Measurements from ENCODE around the gene SNCB.

SNCB gene

GRCh38 chr5:176629853-176630680 lies at the start of gene SNCB, which contains the start of gene EIF4E1B:
TSS of gene SNCB (minus strand) at chr5:176630534. CDS start at chr5:176629654, 880 bp downstream.
TSS of gene EIF4E1B (plus strand) at chr5:176630675. CDS start at chr5:176642788, 12,113 bp downstream.
- Mint-ChIP-seq H3K27me3 (ENCODE audit: low read depth) (peaks cover 79% of the 10 kb centered on the region), H3K4me1 (ENCODE audit: low read depth) (peaks cover 9% of the 10 kb centered on the region), H3K9me3 (no peaks in the 10 kb centered on the region), H3K36me3 (ENCODE audit: low read depth) (no peaks in the 10 kb centered on the region), H3K4me3 (peak within 1 kb of the TSS; percentile 60), H3K27ac (no peak within 1 kb of the TSS)
- DNase-seq (ENCODE audit: low spot score), result peak; percentile 56

DNA sequence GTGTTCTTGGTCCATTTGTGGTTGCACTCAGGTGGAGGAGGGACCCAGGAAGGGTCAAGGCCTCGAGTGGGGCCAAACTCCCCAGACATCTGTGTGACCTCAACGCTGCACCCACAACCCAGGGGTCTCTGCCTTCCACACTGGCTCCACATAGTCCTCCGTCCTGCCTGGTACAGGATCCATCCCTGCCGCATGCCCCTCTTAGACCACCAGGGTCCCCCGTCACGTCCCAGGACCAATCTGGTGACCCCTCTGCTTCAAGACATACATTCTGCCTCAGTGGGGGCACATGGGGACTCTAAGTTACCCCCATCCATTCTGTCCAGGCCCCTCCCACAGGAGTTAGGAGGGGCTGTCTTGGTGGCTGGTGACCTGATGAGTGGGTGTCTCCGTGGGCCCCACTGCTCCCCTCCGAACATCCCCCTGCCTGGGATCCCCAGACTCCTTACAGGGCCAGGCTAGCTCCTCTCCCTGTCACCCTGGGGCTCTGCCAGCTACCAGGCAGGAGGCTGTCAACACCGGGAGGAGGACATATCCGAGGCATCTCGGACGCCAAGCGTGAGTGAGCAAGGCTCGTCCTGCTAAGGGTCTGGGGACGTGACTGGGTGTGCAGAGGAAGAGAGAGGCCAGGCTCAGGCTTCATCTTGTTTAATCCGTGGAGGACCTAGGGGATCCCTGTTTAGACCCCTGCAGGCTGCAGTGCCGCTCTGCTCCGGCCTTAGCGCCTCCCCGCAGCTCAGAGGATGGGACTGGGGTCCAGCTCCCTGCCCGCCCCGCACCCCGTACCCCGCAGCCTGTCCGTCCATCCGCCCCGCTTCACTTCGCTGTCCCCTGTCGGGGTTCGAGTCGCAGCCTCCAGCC lies 49.3 kb upstream of the SNCB start:
- H3K27me3 Mint-ChIP-seq (ENCODE audit: low read depth), result peaks cover 46% of the 10 kb centered on the region
- H3K36me3 Mint-ChIP-seq (ENCODE audit: low read depth), result no peaks in the 10 kb centered on the region
- H3K27ac Mint-ChIP-seq, result no peak overlapping the region
- H3K4me3 Mint-ChIP-seq, result no peak overlapping the region
- no peaks in the 10 kb centered on the region for H3K9me3 Mint-ChIP-seq
- H3K4me1 Mint-ChIP-seq (ENCODE audit: low read depth), result no peaks in the 10 kb centered on the region
- no peak for DNase-seq (ENCODE audit: low spot score)

DNA sequence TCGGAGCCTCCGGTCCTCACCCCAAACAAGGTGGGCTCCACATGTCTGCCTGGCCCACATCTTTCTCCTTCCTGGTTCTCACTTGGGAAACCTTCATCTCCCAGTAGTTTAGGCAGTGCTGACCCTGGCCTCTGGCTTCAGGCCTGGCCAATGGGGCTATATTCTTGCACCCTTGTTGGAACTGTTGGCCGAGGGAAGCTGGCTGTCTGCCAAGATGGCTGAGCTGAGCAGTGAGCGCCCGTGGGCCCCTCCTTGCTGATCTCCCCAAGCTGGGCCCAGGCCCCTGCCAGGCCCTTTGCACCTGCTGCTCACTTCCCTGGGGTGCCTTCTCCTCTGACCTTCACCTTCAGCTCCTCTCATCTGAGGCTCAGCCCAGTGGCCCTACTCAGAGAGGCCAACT lies 48.2 kb upstream of the SNCB start:
- no peak overlapping the region for H3K4me3 Mint-ChIP-seq
- H3K27me3 Mint-ChIP-seq (ENCODE audit: low read depth), result peaks cover 42% of the 10 kb centered on the region
- no peaks in the 10 kb centered on the region for H3K9me3 Mint-ChIP-seq
- no peak for DNase-seq (ENCODE audit: low spot score)
- no peak overlapping the region for H3K27ac Mint-ChIP-seq
- no peaks in the 10 kb centered on the region for H3K36me3 Mint-ChIP-seq (ENCODE audit: low read depth)
- H3K4me1 Mint-ChIP-seq (ENCODE audit: low read depth), result no peaks in the 10 kb centered on the region

DNA sequence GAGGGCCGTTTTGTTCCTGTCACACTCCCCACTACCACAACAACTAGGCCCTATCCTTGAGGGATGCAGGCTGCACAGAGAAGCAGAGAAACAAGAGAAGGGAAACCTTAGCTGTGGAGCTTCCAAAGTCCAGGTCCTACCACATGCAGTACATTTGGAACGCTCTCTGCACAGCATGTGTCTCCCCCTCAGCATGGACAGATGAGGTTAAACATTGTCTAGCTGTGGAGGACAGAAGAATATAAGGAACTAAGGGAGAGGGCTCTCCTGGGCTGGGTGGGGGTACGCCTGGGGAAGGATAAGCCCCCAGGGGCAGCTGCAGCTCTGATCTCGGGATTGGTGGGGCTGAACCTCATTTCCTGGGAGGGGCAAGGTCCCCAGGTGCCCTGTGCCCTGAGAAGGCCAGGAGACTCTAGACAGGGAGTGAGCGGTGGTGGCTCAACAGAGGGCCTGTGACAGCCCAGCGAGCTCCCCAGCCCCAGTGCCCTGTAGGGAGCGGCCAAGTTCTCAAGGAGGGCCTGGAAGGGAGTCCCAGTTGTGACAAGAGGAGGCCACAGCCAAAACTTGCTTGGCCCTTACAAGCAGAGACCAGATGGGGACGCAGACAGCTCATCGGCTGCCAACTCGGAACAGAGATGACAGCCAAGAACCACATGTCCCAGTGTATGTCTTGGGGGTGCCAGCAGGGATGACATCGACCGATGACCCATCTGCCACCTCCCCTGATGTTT lies 47.0 kb upstream of the SNCB start:
- Mint-ChIP-seq H3K4me1 (ENCODE audit: low read depth) (no peaks in the 10 kb centered on the region), H3K27ac (no peak overlapping the region), H3K9me3 (no peaks in the 10 kb centered on the region), H3K36me3 (ENCODE audit: low read depth) (no peaks in the 10 kb centered on the region), H3K4me3 (no peak overlapping the region), H3K27me3 (ENCODE audit: low read depth) (peaks cover 38% of the 10 kb centered on the region)
- no peak for DNase-seq (ENCODE audit: low spot score)

GRCh38 chr5:176676361-176676824 lies 46.1 kb upstream of the SNCB start:
- DNase-seq (ENCODE audit: low spot score), result no peak
- Mint-ChIP-seq H3K9me3 (no peaks in the 10 kb centered on the region), H3K27me3 (ENCODE audit: low read depth) (peaks cover 28% of the 10 kb centered on the region), H3K4me1 (ENCODE audit: low read depth) (no peaks in the 10 kb centered on the region), H3K36me3 (ENCODE audit: low read depth) (no peaks in the 10 kb centered on the region), H3K27ac (no peak overlapping the region), H3K4me3 (no peak overlapping the region)

DNA sequence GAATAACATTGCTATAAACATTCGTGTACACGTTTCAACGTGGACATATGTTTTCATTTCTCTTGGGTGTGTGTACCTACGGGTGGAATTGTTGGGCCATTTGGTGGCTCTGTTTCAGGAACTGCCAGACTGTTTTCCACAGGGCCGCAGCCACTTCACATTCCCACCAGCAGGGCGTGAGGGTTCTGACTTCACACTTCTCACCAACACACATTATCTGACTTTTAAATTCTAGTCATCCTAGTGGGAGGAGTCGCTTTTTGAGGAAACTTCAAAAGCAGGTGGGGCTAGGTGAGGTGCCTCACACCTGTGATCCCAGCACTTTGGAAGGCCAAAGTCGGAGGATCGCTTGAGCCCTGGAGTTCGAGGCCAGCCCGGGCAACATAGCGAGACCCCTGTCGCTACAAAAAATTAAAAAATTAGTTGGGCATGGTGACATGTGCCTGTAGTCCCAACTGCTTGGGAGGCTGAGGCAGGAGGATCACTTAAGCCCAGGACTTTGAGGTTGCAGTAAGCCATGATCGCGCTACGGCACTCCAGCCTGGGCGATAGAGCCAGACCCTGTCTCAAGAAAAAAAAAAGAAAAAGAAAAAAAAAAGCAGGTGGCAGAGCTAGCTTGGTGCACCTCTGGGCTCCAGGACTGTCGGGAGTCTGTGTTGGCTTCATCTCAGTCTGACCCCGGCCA lies 45.5 kb upstream of the SNCB start:
- H3K4me3 Mint-ChIP-seq, result no peak overlapping the region
- no peak overlapping the region for H3K27ac Mint-ChIP-seq
- no peak for DNase-seq (ENCODE audit: low spot score)
- H3K4me1 Mint-ChIP-seq (ENCODE audit: low read depth), result no peaks in the 10 kb centered on the region
- peaks cover 24% of the 10 kb centered on the region for H3K27me3 Mint-ChIP-seq (ENCODE audit: low read depth)
- no peaks in the 10 kb centered on the region for H3K36me3 Mint-ChIP-seq (ENCODE audit: low read depth)
- H3K9me3 Mint-ChIP-seq, result no peaks in the 10 kb centered on the region

DNA sequence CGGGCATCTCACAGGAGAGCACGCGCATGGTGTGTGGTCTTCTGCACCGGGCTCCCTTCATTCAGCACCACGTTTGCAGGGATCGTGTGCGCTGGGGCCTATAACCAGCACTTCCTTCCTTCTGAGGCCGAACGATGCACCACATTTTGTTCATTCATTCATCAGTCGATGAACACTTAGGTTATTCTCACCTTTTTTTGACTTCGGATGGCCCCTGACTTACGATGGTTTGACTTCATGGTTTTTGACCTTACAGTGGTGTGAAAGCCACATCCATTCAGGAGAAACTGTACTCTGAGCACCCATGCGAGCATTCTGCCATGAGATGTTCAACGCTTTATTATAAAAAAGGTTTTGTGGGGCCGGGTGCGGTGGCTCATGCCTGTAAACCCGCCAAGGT lies 44.5 kb upstream of the SNCB start:
- H3K9me3 Mint-ChIP-seq, result no peaks in the 10 kb centered on the region
- H3K36me3 Mint-ChIP-seq (ENCODE audit: low read depth), result no peaks in the 10 kb centered on the region
- no peak overlapping the region for H3K27ac Mint-ChIP-seq
- no peak overlapping the region for H3K4me3 Mint-ChIP-seq
- H3K4me1 Mint-ChIP-seq (ENCODE audit: low read depth), result no peaks in the 10 kb centered on the region
- DNase-seq (ENCODE audit: low spot score), result no peak
- peaks cover 19% of the 10 kb centered on the region for H3K27me3 Mint-ChIP-seq (ENCODE audit: low read depth)

DNA sequence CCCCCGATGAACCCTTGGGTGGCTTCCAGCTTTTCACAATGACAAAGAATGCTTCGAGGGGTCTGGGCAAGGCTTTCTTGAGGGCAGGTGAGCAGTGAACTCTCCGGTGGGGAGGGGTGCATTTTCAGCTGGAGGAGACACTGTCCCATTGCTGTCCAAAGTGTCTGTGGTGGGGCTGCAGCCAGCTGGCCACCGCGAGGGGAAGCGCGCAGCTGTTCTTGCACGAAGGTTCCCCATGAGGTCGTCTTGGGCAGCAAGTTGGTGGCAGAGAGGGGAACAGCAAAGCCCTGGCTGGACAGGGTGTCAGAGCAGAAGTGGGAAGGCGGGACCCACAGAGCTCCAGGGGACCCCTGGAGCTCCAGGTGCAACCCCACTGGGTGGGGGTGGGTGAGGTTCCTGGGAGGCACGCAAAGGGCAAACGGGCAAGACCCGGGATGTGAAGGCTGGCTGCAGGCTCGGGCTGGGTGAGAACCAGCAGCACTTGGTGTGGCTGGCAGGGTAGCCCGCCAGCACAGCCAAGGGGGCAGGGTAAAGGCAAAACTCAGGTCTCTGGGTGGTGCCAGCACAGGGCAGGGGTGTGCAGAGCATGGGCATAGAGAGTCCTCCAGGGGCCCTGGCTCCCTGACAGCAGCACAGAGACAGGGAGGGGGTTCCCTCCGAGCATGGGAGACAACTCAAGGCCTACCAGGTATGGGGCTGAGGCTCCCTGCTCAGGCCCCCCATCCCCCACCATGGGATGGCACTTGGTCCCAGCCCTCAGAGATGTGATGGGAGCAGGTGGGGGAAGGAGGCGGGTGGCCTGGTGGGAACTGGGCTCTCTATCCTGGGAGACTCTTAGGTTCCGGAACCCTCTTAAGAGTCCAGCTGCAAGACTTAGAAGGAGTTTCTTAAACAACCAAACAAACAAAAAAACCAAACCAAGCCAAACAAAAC lies 43.6 kb upstream of the SNCB start:
- no peak for DNase-seq (ENCODE audit: low spot score)
- peaks cover 10% of the 10 kb centered on the region for H3K27me3 Mint-ChIP-seq (ENCODE audit: low read depth)

GRCh38 chr5:176671890-176672747 lies 41.8 kb upstream of the SNCB start:
- no peaks in the 10 kb centered on the region for H3K9me3 Mint-ChIP-seq
- no peaks in the 10 kb centered on the region for H3K4me1 Mint-ChIP-seq (ENCODE audit: low read depth)
- H3K27ac Mint-ChIP-seq, result no peak overlapping the region
- H3K36me3 Mint-ChIP-seq (ENCODE audit: low read depth), result no peaks in the 10 kb centered on the region
- no peak for DNase-seq (ENCODE audit: low spot score)
- H3K4me3 Mint-ChIP-seq, result no peak overlapping the region
- H3K27me3 Mint-ChIP-seq (ENCODE audit: low read depth), result peaks cover 4% of the 10 kb centered on the region

More for the DNA sequence above, 43.6 kb upstream of the SNCB start:
- Mint-ChIP-seq H3K4me3 (no peak overlapping the region), H3K27ac (no peak overlapping the region), H3K36me3 (ENCODE audit: low read depth) (no peaks in the 10 kb centered on the region), H3K4me1 (ENCODE audit: low read depth) (no peaks in the 10 kb centered on the region), H3K9me3 (no peaks in the 10 kb centered on the region)

DNA sequence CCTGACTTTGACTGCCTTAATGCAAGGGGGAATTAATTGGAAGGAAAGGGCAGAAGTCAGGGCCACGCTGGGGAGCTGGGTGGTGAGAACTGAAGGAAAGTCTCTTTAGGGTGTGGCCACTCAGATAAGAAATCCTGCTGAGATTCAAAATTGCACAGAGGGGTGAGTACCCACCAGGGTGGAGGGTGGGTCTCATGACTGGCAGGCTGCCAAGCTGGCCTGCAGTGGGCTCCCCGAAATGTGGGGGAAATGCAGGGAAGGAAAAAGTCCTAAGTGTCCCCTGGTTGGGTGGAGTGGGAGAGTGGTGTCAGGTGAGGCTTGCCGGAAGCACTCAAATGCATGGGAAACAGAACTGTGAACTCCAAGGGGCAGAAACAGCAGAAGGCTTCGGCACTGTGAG lies 41.1 kb upstream of the SNCB start:
- Mint-ChIP-seq H3K4me3 (no peak overlapping the region), H3K4me1 (ENCODE audit: low read depth) (no peaks in the 10 kb centered on the region), H3K36me3 (ENCODE audit: low read depth) (no peaks in the 10 kb centered on the region), H3K27ac (no peak overlapping the region), H3K27me3 (ENCODE audit: low read depth) (peaks cover 4% of the 10 kb centered on the region), H3K9me3 (no peaks in the 10 kb centered on the region)
- no peak for DNase-seq (ENCODE audit: low spot score)

DNA sequence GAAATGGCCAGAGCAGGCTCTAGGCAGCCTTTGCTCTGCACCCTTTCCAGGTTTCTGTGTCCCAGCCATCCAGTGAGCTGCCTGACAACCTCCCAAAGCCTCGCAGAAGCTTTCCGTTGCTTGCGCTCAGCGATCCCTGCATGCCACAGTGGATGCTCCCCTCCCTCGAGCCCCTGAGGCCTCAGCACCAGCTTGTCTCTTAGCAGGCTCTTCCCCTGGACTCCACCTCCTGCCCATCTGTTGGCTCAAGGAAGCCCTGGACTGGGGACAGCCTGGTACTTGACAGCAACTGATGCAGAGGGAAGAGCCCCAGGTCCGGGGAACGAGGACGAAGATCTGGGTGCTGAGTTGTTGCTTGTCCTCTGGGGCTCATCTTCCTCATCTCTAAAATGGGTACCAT lies 40.1 kb upstream of the SNCB start:
- no peak for DNase-seq (ENCODE audit: low spot score)
- Mint-ChIP-seq H3K9me3 (no peaks in the 10 kb centered on the region), H3K4me3 (no peak overlapping the region), H3K36me3 (ENCODE audit: low read depth) (no peaks in the 10 kb centered on the region), H3K4me1 (ENCODE audit: low read depth) (no peaks in the 10 kb centered on the region), H3K27me3 (ENCODE audit: low read depth) (peaks cover 2% of the 10 kb centered on the region), H3K27ac (no peak overlapping the region)

- no peak for DNase-seq (ENCODE audit: low spot score)
- Mint-ChIP-seq H3K27me3 (ENCODE audit: low read depth) (peaks cover 4% of the 10 kb centered on the region), H3K9me3 (no peaks in the 10 kb centered on the region), H3K27ac (no peak overlapping the region), H3K4me3 (no peak overlapping the region), H3K4me1 (ENCODE audit: low read depth) (no peaks in the 10 kb centered on the region), H3K36me3 (ENCODE audit: low read depth) (no peaks in the 10 kb centered on the region)
Observed at GRCh38 chr5:176667637-176668036, 37.3 kb upstream of the SNCB start.

Data from T-helper 2 cell treated with Interferon-gamma antibody and Interleukin-4, amounts not matched to agents 5 μg/mL and 100 μg/mL, for 36 hours (primary cell).